ENCODE results near the gene NUDT14. TPM values are rescaled to one million over a fixed set of nuclear protein-coding genes. Genes with fewer than 3 reads are reported as not detected.

Gene NUDT14
- total RNA-seq, 1 donor from 2014 or later = 5.5 TPM

- Mint-ChIP-seq H3K4me3 (no peak overlapping the region), H3K9me3 (peaks cover 3% of the 10 kb centered on the region), H3K4me1 (no peaks in the 10 kb centered on the region), H3K36me3 (peaks cover 2% of the 10 kb centered on the region), H3K27me3 (ENCODE audit: insufficient read depth, low read depth) (peaks cover 2% of the 10 kb centered on the region), H3K27ac (no peak overlapping the region)
- H4K20me1 ChIP-seq (ENCODE audit: low read depth) = no peaks in the 10 kb centered on the region
- no peak overlapping the region for H3K4me3 ChIP-seq
- H3K36me3 ChIP-seq = no peaks in the 10 kb centered on the region
- no peak for DNase-seq (ENCODE audit: low spot score)
- H2AFZ ChIP-seq (replicated peaks) = no peak overlapping the region
- no peaks in the 10 kb centered on the region for H3K9me3 ChIP-seq (ENCODE audit: low read depth)
- H3K4me2 ChIP-seq = no peak overlapping the region
- no peak overlapping the region for H3K27ac ChIP-seq
- H3K27me3 ChIP-seq = no peaks in the 10 kb centered on the region
- TF ChIP-seq EZH2 (IDR thresholded peaks at IDR 0.05) (no peak), CTCF (IDR thresholded peaks at IDR 0.05) (no peak), EZH2phosphoT487 (IDR thresholded peaks at IDR 0.05) (no peak)
- no peaks in the 10 kb centered on the region for H3K79me2 ChIP-seq (ENCODE audit: low read depth)
- H3F3A ChIP-seq (ENCODE audit: low read depth) = no peaks in the 10 kb centered on the region
- H3K4me1 ChIP-seq = no peaks in the 10 kb centered on the region
- no peak overlapping the region for H3K9ac ChIP-seq
Measured at GRCh38 chr14:105146976-105147635, 34.0 kb downstream of the NUDT14 start.

GRCh38 chr14:105146181-105146975 is 34.7 kb downstream of the NUDT14 start:
- TF ChIP-seq EZH2 (IDR thresholded peaks at IDR 0.05) (no peak), CTCF (IDR thresholded peaks at IDR 0.05) (no peak), EZH2phosphoT487 (IDR thresholded peaks at IDR 0.05) (no peak)
- Mint-ChIP-seq H3K4me3 (no peak overlapping the region), H3K9me3 (peaks cover 6% of the 10 kb centered on the region), H3K27me3 (ENCODE audit: insufficient read depth, low read depth) (peaks cover 2% of the 10 kb centered on the region), H3K4me1 (no peaks in the 10 kb centered on the region), H3K27ac (no peak overlapping the region), H3K36me3 (peaks cover 4% of the 10 kb centered on the region)
- Histone ChIP-seq H3K27me3 (no peaks in the 10 kb centered on the region), H2AFZ (replicated peaks) (no peak overlapping the region), H3K36me3 (no peaks in the 10 kb centered on the region), H3K9ac (no peak overlapping the region), H3K4me2 (no peak overlapping the region), H3K27ac (no peak overlapping the region), H3K4me3 (no peak overlapping the region), H3K79me2 (ENCODE audit: low read depth) (no peaks in the 10 kb centered on the region), H3K4me1 (no peaks in the 10 kb centered on the region), H4K20me1 (ENCODE audit: low read depth) (no peaks in the 10 kb centered on the region), H3F3A (ENCODE audit: low read depth) (no peaks in the 10 kb centered on the region), H3K9me3 (ENCODE audit: low read depth) (no peaks in the 10 kb centered on the region)
- DNase-seq (ENCODE audit: low spot score) = no peak

- no peak overlapping the region for H3K4me2 ChIP-seq
- no peaks in the 10 kb centered on the region for H3K79me2 ChIP-seq (ENCODE audit: low read depth)
- Mint-ChIP-seq H3K4me3 (no peak overlapping the region), H3K36me3 (peaks cover 4% of the 10 kb centered on the region), H3K27ac (no peak overlapping the region), H3K4me1 (no peaks in the 10 kb centered on the region), H3K27me3 (ENCODE audit: insufficient read depth, low read depth) (peaks cover 4% of the 10 kb centered on the region), H3K9me3 (peaks cover 11% of the 10 kb centered on the region)
- H4K20me1 ChIP-seq (ENCODE audit: low read depth) = no peaks in the 10 kb centered on the region
- no peak for DNase-seq (ENCODE audit: low spot score)
- H2AFZ ChIP-seq (replicated peaks) = no peak overlapping the region
- H3K4me3 ChIP-seq = no peak overlapping the region
- no peaks in the 10 kb centered on the region for H3K9me3 ChIP-seq (ENCODE audit: low read depth)
- no peaks in the 10 kb centered on the region for H3K4me1 ChIP-seq
- H3F3A ChIP-seq (ENCODE audit: low read depth) = no peaks in the 10 kb centered on the region
- no peak overlapping the region for H3K27ac ChIP-seq
- no peaks in the 10 kb centered on the region for H3K36me3 ChIP-seq
- H3K9ac ChIP-seq = no peak overlapping the region
- H3K27me3 ChIP-seq = no peaks in the 10 kb centered on the region
- TF ChIP-seq CTCF (IDR thresholded peaks at IDR 0.05) (no peak), EZH2phosphoT487 (IDR thresholded peaks at IDR 0.05) (no peak), EZH2 (IDR thresholded peaks at IDR 0.05) (no peak)
Measured at GRCh38 chr14:105145381-105146180, 35.5 kb downstream of the NUDT14 start.
